GM23338 (cell line): Measurements from ENCODE around the gene SLC36A3. TPM values are rescaled to one million over a fixed set of nuclear protein-coding genes. Genes with fewer than 3 reads are reported as not detected.

Source experiments
- ATAC-seq: fragments of 200-7000 bp; cut with Tn5 transposase; 3 replicates; pipeline ENCODE4 v1.9.1; 2020
- DNase-seq: peaks from one replicate; pipeline ENCODE4 v3.0.0-alpha.2; 2015; ENCODE audit warnings: low spot score
- H2AFZ ChIP-seq: fragments of 200-600 bp; sonication (generic); 2 replicates; pipeline ENCODE4 v1.8.0; 2016; ENCODE audit warnings: antibody characterized with exemption, mild to moderate bottlenecking, moderate library complexity
- H3F3A ChIP-seq: fragments of 200-600 bp; sonication (generic); replicated peaks from 2 replicates; pipeline ENCODE4 v1.8.0; 2017; ENCODE audit warnings: antibody characterized with exemption, mixed run types, low read depth
- H3K27ac ChIP-seq: fragments of 200-600 bp; sonication (generic); 2 replicates; pipeline ENCODE4 v1.6.1; 2016; ENCODE audit warnings: low read depth
- H3K27me3 ChIP-seq: fragments of 200-600 bp; sonication (generic); 2 replicates; pipeline ENCODE4 v1.8.0; 2016; ENCODE audit warnings: mild to moderate bottlenecking, mixed run types, moderate library complexity; ENCODE audit not compliant: insufficient read depth
- H3K36me3 ChIP-seq: fragments of 200-600 bp; sonication (generic); 2 replicates; pipeline ENCODE4 v1.8.0; 2016; ENCODE audit warnings: mild to moderate bottlenecking; ENCODE audit not compliant: insufficient read depth
- H3K4me1 ChIP-seq: fragments of 200-600 bp; sonication (generic); 2 replicates; pipeline ENCODE4 v1.8.0; 2016; ENCODE audit warnings: mild to moderate bottlenecking, moderate library complexity; ENCODE audit not compliant: insufficient read depth
- H3K4me2 ChIP-seq: fragments of 200-600 bp; sonication (generic); 2 replicates; pipeline ENCODE4 v1.7.1; 2017; ENCODE audit warnings: mixed run types
- H3K4me3 ChIP-seq: fragments of 200-600 bp; sonication (generic); 2 replicates; pipeline ENCODE4 v1.6.1; 2016; ENCODE audit warnings: mixed run types
- H3K79me2 ChIP-seq: fragments of 200-600 bp; sonication (generic); replicated peaks from 2 replicates; pipeline ENCODE4 v1.8.0; 2017; ENCODE audit warnings: mild to moderate bottlenecking; ENCODE audit not compliant: insufficient read depth
- H3K9me2 ChIP-seq: fragments of 200-600 bp; sonication (generic); 2 replicates; pipeline ENCODE4 v1.8.0; 2017; ENCODE audit not compliant: insufficient read depth
- H4K20me1 ChIP-seq: fragments of 200-600 bp; sonication (generic); replicated peaks from 2 replicates; pipeline ENCODE4 v1.8.0; 2017; ENCODE audit warnings: mild to moderate bottlenecking; ENCODE audit not compliant: insufficient read depth
- H3K27ac Mint-ChIP-seq: 2 replicates; pipeline ENCODE4 v1.8.0; 2020; ENCODE audit warnings: inconsistent platforms, mild to moderate bottlenecking, moderate library complexity, mixed read lengths
- H3K27me3 Mint-ChIP-seq: 3 replicates; pipeline ENCODE4 v1.8.0; 2022; ENCODE audit warnings: low read depth, mild to moderate bottlenecking, moderate library complexity, mixed read lengths, inconsistent platforms; ENCODE audit not compliant: insufficient read depth, poor library complexity
- H3K36me3 Mint-ChIP-seq: 3 replicates; pipeline ENCODE4 v1.8.0; 2021; ENCODE audit warnings: low read depth, mild to moderate bottlenecking, inconsistent platforms, moderate library complexity, mixed read lengths
- H3K4me1 Mint-ChIP-seq: 3 replicates; pipeline ENCODE4 v1.8.0; 2020; ENCODE audit warnings: mild to moderate bottlenecking, inconsistent platforms, mixed read lengths
- H3K4me3 Mint-ChIP-seq: 3 replicates; pipeline ENCODE4 v1.8.0; 2021; ENCODE audit warnings: moderate library complexity, mild to moderate bottlenecking, inconsistent platforms, mixed read lengths
- H3K9me3 Mint-ChIP-seq: 3 replicates; pipeline ENCODE4 v1.8.0; 2020; ENCODE audit warnings: moderate library complexity, mild to moderate bottlenecking, inconsistent platforms, mixed read lengths
- CTCF ChIP-seq, 2 experiments: fragments of 200-600 bp in 1 of 2; sonication (generic) in 1 of 2; conservative IDR thresholded peaks; 2 replicates each; pipeline versions ENCODE4 v1.5.1 to v1.6.1; 2016 to 2017; ENCODE audit warnings: antibody characterized with exemption in 2 of 2, low read depth in 2 of 2, mild to moderate bottlenecking in 2 of 2, moderate library complexity in 1 of 2
- ETS1 ChIP-seq: IDR thresholded peaks from 2 replicates; pipeline ENCODE4 v1.6.1; 2016; ENCODE audit warnings: antibody characterized with exemption
- EZH2phosphoT487 ChIP-seq: fragments of 200-600 bp; sonication (generic); IDR thresholded peaks from one replicate; pipeline ENCODE4 v1.8.1; 2018; ENCODE audit warnings: antibody characterized with exemption; ENCODE audit not compliant: unreplicated experiment
- JUNB ChIP-seq: IDR thresholded peaks from one replicate; pipeline ENCODE4 v1.6.1; 2016; ENCODE audit warnings: antibody characterized with exemption; ENCODE audit not compliant: unreplicated experiment
- NANOG ChIP-seq: IDR thresholded peaks from 2 replicates; pipeline ENCODE4 v1.6.1; 2016; ENCODE audit warnings: antibody characterized with exemption, borderline replicate concordance
- POLR2AphosphoS5 ChIP-seq: IDR thresholded peaks from 2 replicates; pipeline ENCODE4 v1.6.1; 2016; ENCODE audit warnings: antibody characterized with exemption, low read depth
- REST ChIP-seq: IDR thresholded peaks from one replicate; pipeline ENCODE4 v1.6.1; 2018; ENCODE audit warnings: antibody characterized with exemption; ENCODE audit not compliant: unreplicated experiment
- STAT1 ChIP-seq: IDR thresholded peaks from one replicate; pipeline ENCODE4 v1.6.1; 2016; ENCODE audit warnings: antibody characterized with exemption; ENCODE audit not compliant: unreplicated experiment
- ZNF462 ChIP-seq: fragments of 250-450 bp; sonication (Bioruptor Pico); IDR thresholded peaks from 2 replicates; pipeline ENCODE4 v1.5.0; 2020; ENCODE audit warnings: mild to moderate bottlenecking, moderate library complexity
- polyA plus RNA-seq: library from polyadenylated mRNA; unstranded; fragments of >200 nt; fragmentation: Nextera tagmentation; extraction: Ambion mirVana; gene quantifications from 2 replicates; pipeline ENCODE4 v1.2.1, GENCODE V29; 2016
- total RNA-seq: library from RNA; depleted of rRNA; stranded (reverse); fragments of >200 nt; shearing (Covaris generic); gene quantifications from 2 replicates; pipeline ENCODE4 v1.2.3, GENCODE V29; 2014

SLC36A3 gene
- total and polyA plus RNA-seq, 2 experiments from 2014 or later = not detected

- no peak for TF ChIP-seq ETS1
- no peak for TF ChIP-seq EZH2phosphoT487
- TF ChIP-seq STAT1 = no peak
- TF ChIP-seq ZNF462 = no peak
- TF ChIP-seq POLR2AphosphoS5 = no peak
Measured at GRCh38 chr5:151327585-151327984, 24.0 kb upstream of the SLC36A3 start (continued).

GRCh38 chr5:151326266-151326665 lies 22.7 kb upstream of the SLC36A3 start:
- ATAC-seq (0 out of 3 replicates have a peak, but pooled peaks have one; percentile 46), DNase-seq (no peak)
- Histone ChIP-seq H3K4me1 (no peaks in the 10 kb centered on the region), H2AFZ (peak overlapping the region; percentile 60), H4K20me1 (no peaks in the 10 kb centered on the region), H3K79me2 (no peaks in the 10 kb centered on the region), H3F3A (no peaks in the 10 kb centered on the region), H3K9me2 (peaks cover 11% of the 10 kb centered on the region; the same call in 1 of the 2 replicates), H3K36me3 (no peaks in the 10 kb centered on the region), H3K27ac (no peak overlapping the region), H3K4me2 (0 out of 2 replicates have a peak overlapping the region, but pooled peaks have one; percentile 17), H3K4me3 (no peak overlapping the region), H3K27me3 (no peaks in the 10 kb centered on the region)
- Mint-ChIP-seq H3K4me3 (no peak overlapping the region), H3K36me3 (no peaks in the 10 kb centered on the region), H3K27me3 (peaks cover 8% of the 10 kb centered on the region), H3K9me3 (no peaks in the 10 kb centered on the region), H3K27ac (no peak overlapping the region), H3K4me1 (peaks cover 10% of the 10 kb centered on the region)
- TF ChIP-seq NANOG = no peak
- no peak for TF ChIP-seq REST
- no peak for TF ChIP-seq CTCF (conservative IDR thresholded peaks at IDR 0.05; ENCODE audit: low read depth in 2 of 2)
- TF ChIP-seq JUNB = no peak
